GM10266 (cell line): ENCODE data around the gene DMD.

Source experiments
- DNase-seq: peaks from one replicate; pipeline ENCODE4 v3.0.0; 2012; ENCODE audit errors: extremely low spot score
- TF ChIP-seq, protein P1 (sequence below): IDR thresholded peaks from 2 replicates; pipeline ENCODE4 v1.5.1; 2012; ENCODE audit warnings: mild to moderate bottlenecking, low read depth; ENCODE audit not compliant: control insufficient read depth, insufficient read depth; ENCODE audit errors: missing control alignments

Gene DMD

DNA sequence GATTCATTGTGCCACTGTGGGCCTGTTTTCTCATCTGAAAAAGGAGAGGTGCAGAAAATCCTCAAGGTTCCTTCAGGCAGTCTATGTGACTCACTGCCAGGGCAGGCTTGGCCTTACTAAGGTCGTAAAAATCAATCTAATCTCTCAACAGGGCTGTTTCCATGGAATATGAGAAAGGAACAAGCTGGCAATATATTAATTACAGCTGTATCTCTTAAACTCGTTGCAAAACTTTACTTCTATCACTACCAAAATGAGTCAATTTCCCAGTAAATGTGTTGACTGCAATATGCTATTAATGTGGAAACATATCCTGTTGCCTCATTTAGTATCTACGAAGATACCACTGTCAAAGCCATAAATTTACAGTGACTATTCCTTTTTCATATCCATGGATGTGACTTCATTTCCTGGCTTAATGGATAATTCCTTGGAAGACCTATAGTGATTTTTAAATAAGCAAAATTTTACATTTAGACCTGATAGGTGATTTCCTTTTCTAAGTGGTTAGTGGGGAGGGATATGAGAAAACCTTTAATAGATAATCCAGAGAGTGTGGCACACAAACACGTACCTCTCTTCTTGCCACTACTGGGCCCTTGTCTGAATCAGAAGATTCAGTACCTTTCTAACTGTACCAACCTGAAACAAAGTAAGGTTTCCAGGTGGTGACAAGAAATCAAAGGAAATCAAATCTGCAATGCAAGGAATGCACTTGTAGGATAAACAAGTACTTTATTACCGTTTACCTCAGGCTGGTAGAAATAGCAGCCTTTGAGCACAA lies 2012.1 kb downstream of the DMD start:
- no peak for DNase-seq
- TF ChIP-seq, protein P1, sequence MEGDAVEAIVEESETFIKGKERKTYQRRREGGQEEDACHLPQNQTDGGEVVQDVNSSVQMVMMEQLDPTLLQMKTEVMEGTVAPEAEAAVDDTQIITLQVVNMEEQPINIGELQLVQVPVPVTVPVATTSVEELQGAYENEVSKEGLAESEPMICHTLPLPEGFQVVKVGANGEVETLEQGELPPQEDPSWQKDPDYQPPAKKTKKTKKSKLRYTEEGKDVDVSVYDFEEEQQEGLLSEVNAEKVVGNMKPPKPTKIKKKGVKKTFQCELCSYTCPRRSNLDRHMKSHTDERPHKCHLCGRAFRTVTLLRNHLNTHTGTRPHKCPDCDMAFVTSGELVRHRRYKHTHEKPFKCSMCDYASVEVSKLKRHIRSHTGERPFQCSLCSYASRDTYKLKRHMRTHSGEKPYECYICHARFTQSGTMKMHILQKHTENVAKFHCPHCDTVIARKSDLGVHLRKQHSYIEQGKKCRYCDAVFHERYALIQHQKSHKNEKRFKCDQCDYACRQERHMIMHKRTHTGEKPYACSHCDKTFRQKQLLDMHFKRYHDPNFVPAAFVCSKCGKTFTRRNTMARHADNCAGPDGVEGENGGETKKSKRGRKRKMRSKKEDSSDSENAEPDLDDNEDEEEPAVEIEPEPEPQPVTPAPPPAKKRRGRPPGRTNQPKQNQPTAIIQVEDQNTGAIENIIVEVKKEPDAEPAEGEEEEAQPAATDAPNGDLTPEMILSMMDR: no peak

DNA sequence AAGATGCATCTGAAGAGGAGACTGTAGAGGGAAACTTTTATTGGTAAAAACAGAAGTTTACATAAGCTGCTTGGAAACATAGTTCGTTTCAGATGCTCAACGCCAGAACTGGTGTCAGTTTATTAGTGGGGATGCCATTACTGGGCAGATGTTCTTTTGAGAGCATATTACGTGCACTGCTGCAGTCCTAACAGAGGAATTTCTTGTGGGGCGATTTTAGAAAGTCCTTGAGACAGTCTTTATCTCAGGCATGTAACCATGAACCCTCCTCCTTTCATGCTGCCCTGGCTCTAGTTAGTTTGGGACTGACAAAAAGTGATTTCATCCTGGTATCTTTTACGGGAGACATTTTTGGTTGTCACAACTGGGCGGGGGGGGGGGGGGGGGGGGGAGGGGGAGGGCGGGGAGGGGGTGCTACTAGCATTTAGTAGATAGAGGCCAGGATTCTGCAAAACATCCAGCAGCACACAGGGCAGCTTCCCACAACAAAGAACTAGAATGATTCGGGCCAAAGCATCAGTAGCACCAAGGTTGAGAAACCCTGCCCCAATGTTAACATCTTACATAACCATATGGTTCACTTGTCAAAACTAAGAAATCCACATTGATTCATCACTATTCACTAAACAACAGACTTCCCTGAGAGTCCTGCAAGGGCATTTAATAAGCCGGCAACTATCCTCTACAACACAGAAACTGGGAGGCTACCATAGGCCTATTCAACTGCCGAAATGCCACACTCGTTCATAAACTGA lies 2021.0 kb downstream of the DMD start:
- no peak for DNase-seq
- TF ChIP-seq, protein P1: no peak

DNA sequence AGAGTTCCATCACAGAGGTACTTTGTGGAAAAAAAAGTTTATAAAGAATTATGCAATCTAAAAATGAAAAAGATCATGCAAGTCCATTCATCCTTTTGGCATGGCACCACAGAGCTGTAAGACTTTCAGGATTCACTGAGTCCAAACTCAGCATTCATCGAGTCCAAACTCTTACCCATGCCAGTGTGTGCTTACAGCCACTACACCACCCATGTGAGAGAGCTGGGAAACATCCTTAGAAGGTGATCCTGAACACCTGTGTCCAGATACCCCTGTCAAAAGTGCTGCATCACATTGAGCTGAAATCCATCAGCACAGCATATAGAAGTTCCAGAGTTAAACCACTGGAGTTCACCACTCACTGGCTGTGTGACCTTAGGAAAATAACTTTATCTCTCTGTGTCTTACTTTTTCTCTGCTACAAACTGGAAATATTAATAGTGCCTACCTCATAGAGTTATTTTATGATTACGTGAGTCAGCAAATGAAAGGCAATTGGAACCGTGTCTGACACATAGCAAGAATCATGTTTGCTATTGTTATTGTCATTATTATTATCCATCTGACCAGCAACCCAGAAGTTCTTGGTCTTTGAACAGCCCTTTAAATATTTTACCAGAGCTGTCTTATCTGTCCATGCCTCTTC lies 2024.5 kb downstream of the DMD start:
- TF ChIP-seq, protein P1: no peak
- no peak for DNase-seq

DNA sequence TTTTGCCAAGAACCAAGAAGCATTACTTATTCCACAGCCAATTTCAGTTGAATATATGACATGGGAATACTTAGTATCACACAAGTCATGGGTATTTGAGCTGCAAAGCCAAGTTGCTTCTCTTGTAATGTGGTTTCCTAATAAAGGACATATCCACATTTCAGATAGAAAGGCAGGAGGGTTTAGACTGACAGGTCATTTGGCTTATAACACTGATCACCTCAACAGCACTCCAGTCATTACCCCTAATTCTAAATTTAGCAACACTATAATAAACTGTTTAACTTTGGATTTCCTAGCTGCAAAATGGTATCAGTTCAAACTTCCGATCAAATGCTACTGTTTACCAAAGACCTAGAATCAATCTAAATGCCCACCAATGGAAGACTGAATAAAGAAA lies 2025.5 kb downstream of the DMD start:
- DNase-seq: no peak
- TF ChIP-seq, protein P1: no peak

GRCh38 chrX:31181377-31182000 lies 2029.9 kb downstream of the DMD start:
- no peak for DNase-seq
- TF ChIP-seq, protein P1: no peak

- no peak for DNase-seq
- TF ChIP-seq, protein P1: no peak
Observed at GRCh38 chrX:31179203-31179602, 2032.1 kb downstream of the DMD start.
